SK-N-MC (cell line): ENCODE measurements around the gene CYLC2.

Source experiments
- EZH2 ChIP-seq: fragments of 200-600 bp; sonication (generic); IDR thresholded peaks from one replicate; pipeline ENCODE4 v1.6.1; 2017; ENCODE audit warnings: antibody characterized with exemption
- FOXP2 ChIP-seq: optimal IDR thresholded peaks from 2 replicates; pipeline ENCODE3; 2011; ENCODE audit warnings: mild to moderate bottlenecking, moderate library complexity; ENCODE audit not compliant: insufficient read depth; ENCODE audit errors: extremely low read length, control extremely low read depth
- POLR2AphosphoS5 ChIP-seq: IDR thresholded peaks from 2 replicates; pipeline ENCODE4 v1.6.1; 2012; ENCODE audit warnings: mild to moderate bottlenecking, low read depth, low read length, borderline replicate concordance

DNA sequence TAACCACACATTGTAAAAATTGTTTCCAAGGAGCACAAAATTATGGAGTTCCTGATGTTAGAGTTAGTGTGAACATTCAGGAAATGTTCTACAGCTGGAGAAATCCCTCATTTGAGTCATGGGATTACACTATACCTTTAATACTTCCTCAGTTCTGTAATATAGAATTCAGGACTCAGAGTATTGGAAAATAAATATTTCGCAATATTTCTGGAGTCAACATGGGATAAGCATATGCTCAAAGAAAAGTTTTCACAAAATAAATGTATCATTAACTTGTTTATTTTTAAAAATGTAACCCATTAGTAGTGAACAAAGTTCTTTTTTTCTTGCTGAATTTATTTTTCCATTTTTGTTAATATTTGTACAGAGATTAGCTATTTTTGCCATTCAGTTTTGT is 8.6 kb downstream of the CYLC2 start:
- TF ChIP-seq POLR2AphosphoS5, result no peak
- no peak for TF ChIP-seq EZH2
- TF ChIP-seq FOXP2, result no peak
